Measurements from ENCODE around the gene ITIH2. TPM values are rescaled to one million over a fixed set of nuclear protein-coding genes. Genes with fewer than 3 reads are reported as not detected.

Gene ITIH2
- total and polyA plus RNA-seq, 9 of the 15 experiments (the other 6 are each of a cell fraction or from before 2014, with no cell fraction given): 0.66 TPM; not detected in 8

GRCh38 chr10:7787150-7787856 is 84.2 kb downstream of the ITIH2 start (continued):
- TF ChIP-seq ZBTB49 (CRISPR knock-in tag; IDR thresholded peaks at IDR 0.05; ENCODE audit: borderline replicate concordance): no peak
- no peak for TF ChIP-seq BRCA1 (IDR thresholded peaks at IDR 0.05)
- no peak for TF ChIP-seq BRCA1 (CRISPR knock-in tag; IDR thresholded peaks at IDR 0.05)
- TF ChIP-seq ZBTB8A (IDR thresholded peaks at IDR 0.05; ENCODE audit: partially characterized antibody): no peak
- TF ChIP-seq CC2D1A (IDR thresholded peaks at IDR 0.05): no peak
- TF ChIP-seq SIN3A (IDR thresholded peaks at IDR 0.05; ENCODE audit: borderline replicate concordance in 2 of 2, control insufficient read depth in 1 of 2, low read depth in 2 of 2, low read length in 2 of 2): peak in 1 of 2 experiments; percentile 11; a peak in 1 of 4 replicates
- TF ChIP-seq ZNF695 (CRISPR knock-in tag; IDR thresholded peaks at IDR 0.05): no peak
- no peak for TF ChIP-seq BCLAF1 (IDR thresholded peaks at IDR 0.05; ENCODE audit: borderline replicate concordance in 1 of 2, control insufficient read depth in 1 of 2, low read depth in 2 of 2, low read length in 1 of 2)
- TF ChIP-seq ZC3H8 (IDR thresholded peaks at IDR 0.05): no peak
- TF ChIP-seq, protein P1, sequence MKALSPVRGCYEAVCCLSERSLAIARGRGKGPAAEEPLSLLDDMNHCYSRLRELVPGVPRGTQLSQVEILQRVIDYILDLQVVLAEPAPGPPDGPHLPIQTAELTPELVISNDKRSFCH (CRISPR knock-in tag; IDR thresholded peaks at IDR 0.05): no peak
- TF ChIP-seq, protein P1 (tag; IDR thresholded peaks at IDR 0.05): no peak
- no peak for TF ChIP-seq FOXK1 (CRISPR knock-in tag; IDR thresholded peaks at IDR 0.05; ENCODE audit: borderline replicate concordance)
- TF ChIP-seq ARID1B (IDR thresholded peaks at IDR 0.05): no peak
- TF ChIP-seq, protein P2, sequence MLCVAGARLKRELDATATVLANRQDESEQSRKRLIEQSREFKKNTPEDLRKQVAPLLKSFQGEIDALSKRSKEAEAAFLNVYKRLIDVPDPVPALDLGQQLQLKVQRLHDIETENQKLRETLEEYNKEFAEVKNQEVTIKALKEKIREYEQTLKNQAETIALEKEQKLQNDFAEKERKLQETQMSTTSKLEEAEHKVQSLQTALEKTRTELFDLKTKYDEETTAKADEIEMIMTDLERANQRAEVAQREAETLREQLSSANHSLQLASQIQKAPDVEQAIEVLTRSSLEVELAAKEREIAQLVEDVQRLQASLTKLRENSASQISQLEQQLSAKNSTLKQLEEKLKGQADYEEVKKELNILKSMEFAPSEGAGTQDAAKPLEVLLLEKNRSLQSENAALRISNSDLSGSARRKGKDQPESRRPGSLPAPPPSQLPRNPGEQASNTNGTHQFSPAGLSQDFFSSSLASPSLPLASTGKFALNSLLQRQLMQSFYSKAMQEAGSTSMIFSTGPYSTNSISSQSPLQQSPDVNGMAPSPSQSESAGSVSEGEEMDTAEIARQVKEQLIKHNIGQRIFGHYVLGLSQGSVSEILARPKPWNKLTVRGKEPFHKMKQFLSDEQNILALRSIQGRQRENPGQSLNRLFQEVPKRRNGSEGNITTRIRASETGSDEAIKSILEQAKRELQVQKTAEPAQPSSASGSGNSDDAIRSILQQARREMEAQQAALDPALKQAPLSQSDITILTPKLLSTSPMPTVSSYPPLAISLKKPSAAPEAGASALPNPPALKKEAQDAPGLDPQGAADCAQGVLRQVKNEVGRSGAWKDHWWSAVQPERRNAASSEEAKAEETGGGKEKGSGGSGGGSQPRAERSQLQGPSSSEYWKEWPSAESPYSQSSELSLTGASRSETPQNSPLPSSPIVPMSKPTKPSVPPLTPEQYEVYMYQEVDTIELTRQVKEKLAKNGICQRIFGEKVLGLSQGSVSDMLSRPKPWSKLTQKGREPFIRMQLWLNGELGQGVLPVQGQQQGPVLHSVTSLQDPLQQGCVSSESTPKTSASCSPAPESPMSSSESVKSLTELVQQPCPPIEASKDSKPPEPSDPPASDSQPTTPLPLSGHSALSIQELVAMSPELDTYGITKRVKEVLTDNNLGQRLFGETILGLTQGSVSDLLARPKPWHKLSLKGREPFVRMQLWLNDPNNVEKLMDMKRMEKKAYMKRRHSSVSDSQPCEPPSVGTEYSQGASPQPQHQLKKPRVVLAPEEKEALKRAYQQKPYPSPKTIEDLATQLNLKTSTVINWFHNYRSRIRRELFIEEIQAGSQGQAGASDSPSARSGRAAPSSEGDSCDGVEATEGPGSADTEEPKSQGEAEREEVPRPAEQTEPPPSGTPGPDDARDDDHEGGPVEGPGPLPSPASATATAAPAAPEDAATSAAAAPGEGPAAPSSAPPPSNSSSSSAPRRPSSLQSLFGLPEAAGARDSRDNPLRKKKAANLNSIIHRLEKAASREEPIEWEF (CRISPR knock-in tag; IDR thresholded peaks at IDR 0.05): no peak
- no peak for TF ChIP-seq IFI16 (CRISPR knock-in tag; IDR thresholded peaks at IDR 0.05)
- no peak for TF ChIP-seq SNRNP70 (optimal IDR thresholded peaks at IDR 0.05; ENCODE audit: low read depth, low read length)
- no peak for TF ChIP-seq XRCC4 (IDR thresholded peaks at IDR 0.05; ENCODE audit: extremely low read depth, insufficient read depth, insufficient read length)

Measured in K562 (cell line).